Measurements from ENCODE around the gene ALKBH5.

GRCh38 chr17:18241229-18241871, 57.7 kb downstream of the ALKBH5 start:
- TF ChIP-seq CTCF (IDR thresholded peaks at IDR 0.05) (no peak), POLR2A (IDR thresholded peaks at IDR 0.05) (no peak), POLR2AphosphoS5 (IDR thresholded peaks at IDR 0.05) (no peak)
